IgD-negative memory B cell (primary cell): ENCODE measurements around the gene EID2B. TPM values are rescaled to one million over a fixed set of nuclear protein-coding genes. Genes with fewer than 3 reads are reported as not detected.

Source experiments
- H3K27ac Mint-ChIP-seq, 3 donors: one replicate each; pipeline ENCODE4 v1.8.0; 2020 to 2022; ENCODE audit warnings: mild to moderate bottlenecking in 3 of 3, mixed read lengths in 3 of 3, moderate library complexity in 1 of 3
- H3K27me3 Mint-ChIP-seq: one replicate; pipeline ENCODE4 v1.8.0; 2021; ENCODE audit warnings: mixed read lengths
- H3K36me3 Mint-ChIP-seq: one replicate; pipeline ENCODE4 v1.8.0; 2020; ENCODE audit warnings: mild to moderate bottlenecking, mixed read lengths
- H3K4me1 Mint-ChIP-seq, 3 donors: one replicate each; pipeline ENCODE4 v1.8.0; 2020 to 2022; ENCODE audit warnings: mixed read lengths in 3 of 3, mild to moderate bottlenecking in 1 of 3
- H3K4me3 Mint-ChIP-seq, 4 donors: one replicate each; pipeline ENCODE4 v1.8.0; 2020 to 2022; ENCODE audit warnings: mild to moderate bottlenecking in 4 of 4, mixed read lengths in 4 of 4, moderate library complexity in 3 of 4
- H3K9me3 Mint-ChIP-seq, 3 donors: one replicate each; pipeline ENCODE4 v1.8.0; 2020 to 2021; ENCODE audit warnings: mixed read lengths in 3 of 3, mild to moderate bottlenecking in 1 of 3
- polyA plus RNA-seq: library from polyadenylated mRNA; unstranded; fragments of 300-500 nt; fragmentation: Illumina TruSeq; gene quantifications from one replicate; pipeline ENCODE4 v1.2.3, GENCODE V29; 2021

Gene EID2B, protein sequence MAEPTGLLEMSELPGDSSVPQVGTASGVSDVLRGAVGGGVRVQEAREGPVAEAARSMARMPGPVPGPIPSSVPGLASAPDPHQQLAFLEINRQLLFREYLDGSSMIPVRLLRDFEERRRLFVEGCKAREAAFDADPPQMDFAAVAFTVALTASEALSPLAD
- 2.5 TPM for polyA plus RNA-seq

DNA sequence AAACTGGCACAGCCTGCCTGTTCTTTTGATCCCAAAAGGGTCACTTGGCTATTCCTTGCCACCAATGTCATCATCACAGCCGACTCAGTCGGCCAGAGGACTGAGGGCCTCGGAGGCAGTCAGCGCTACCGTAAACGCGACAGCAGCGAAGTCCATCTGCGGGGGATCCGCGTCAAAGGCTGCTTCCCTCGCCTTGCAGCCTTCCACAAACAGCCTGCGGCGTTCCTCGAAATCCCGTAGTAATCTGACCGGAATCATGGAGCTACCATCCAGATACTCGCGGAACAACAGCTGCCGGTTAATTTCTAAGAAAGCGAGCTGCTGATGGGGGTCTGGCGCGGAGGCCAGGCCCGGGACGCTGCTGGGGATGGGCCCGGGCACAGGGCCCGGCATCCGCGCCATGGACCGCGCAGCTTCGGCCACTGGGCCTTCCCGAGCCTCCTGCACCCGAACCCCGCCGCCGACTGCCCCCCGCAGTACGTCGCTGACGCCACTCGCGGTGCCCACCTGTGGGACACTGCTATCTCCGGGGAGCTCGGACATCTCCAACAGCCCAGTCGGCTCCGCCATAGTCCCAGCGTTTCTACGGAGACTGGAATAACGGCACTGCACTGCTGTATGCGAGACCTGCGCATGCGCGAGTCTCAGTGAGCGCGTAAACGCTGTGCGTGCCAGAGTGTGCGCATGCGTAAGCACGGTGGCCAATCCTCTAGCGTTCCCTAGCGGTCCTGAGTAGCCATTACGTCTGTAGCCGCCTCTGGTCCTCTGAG, at the start of gene EID2B:
Gene EID2B (minus strand): TSS at position 620 of the 770 bp plus-strand sequence. CDS start 50 bp downstream, at position 570.
- peaks cover 18 to 22% (median 20%) of the 10 kb centered on the region in 3 donors for H3K4me1 Mint-ChIP-seq
- peak within 1 kb of the TSS; percentile 69 to 95 (median 90) for H3K27ac Mint-ChIP-seq
- peak within 1 kb of the TSS; percentile 88 to 99 (median 95) for H3K4me3 Mint-ChIP-seq
- no peaks in the 10 kb centered on the region for H3K9me3 Mint-ChIP-seq
- peaks cover 5% of the 10 kb centered on the region for H3K36me3 Mint-ChIP-seq
- no peaks in the 10 kb centered on the region for H3K27me3 Mint-ChIP-seq

DNA sequence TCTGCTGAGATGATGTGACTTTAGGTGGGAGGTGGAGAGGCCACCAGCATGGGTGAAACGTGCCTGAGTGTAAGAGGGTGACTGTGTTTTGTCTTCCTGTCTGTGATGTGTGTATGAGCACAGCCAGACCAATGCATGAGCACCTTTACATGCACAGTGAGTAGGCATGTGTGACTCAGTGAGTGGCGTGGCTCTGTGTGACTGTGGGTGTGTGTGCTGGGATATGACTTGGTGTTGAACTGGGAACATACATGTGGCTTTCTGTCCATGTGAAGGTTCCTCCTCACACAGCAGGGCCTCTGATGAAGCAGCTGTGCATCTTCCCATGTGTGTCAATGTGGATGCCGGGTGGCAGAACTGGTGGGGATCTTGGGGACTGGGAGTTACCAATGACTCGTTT, 49.8 kb upstream of the EID2B start:
- Mint-ChIP-seq H3K27ac (no peak overlapping the region), H3K4me3 (no peak overlapping the region), H3K27me3 (peaks cover 17% of the 10 kb centered on the region), H3K4me1 (no peaks in the 10 kb centered on the region), H3K36me3 (peaks cover 4% of the 10 kb centered on the region), H3K9me3 (peaks cover 1 to 10% (median 7%) of the 10 kb centered on the region in 3 donors)

DNA sequence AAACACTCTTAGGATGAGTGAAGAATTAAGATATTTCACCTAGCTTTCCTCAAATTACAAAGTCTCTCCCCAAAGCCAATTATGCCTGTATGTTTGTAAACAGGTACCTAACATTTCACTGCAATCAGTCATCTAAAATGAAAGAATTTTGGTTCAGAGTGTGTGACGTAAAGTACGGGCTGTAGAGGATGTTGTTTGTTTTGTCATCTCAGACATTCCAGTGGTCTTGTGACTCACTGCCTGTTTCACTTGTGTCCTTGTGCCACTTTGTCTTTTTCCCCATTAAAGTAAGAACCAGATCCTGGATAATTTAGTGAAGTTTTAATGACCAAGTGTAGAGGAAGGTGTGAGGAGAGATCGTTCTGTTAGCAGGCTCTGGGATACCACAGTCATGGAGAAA, 36.0 kb upstream of the EID2B start:
- peaks cover 3 to 12% (median 6%) of the 10 kb centered on the region in 3 donors for H3K9me3 Mint-ChIP-seq
- H3K27me3 Mint-ChIP-seq: peaks cover 4% of the 10 kb centered on the region
- no peaks in the 10 kb centered on the region for H3K4me1 Mint-ChIP-seq
- H3K4me3 Mint-ChIP-seq: no peak overlapping the region
- H3K36me3 Mint-ChIP-seq: no peaks in the 10 kb centered on the region
- H3K27ac Mint-ChIP-seq: no peak overlapping the region

DNA sequence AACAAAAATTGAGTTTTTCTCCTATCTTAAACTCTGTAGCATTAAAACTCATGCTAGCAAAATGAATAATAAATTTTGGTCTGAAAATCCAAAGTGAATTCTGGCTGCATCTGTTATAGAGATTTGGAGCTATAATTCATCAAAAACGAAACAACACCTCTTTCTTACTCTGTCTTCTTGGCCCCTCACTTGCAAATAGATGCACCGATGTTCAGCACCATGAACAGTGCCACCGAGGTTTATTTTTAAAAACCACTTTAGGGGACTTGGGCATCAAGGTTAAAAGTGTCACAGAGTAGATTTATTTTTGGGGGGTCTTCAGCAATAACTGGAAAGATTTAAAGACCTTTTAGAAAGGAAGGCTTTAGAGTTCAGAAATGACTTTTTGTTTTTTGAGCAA, 33.4 kb upstream of the EID2B start:
- H3K9me3 Mint-ChIP-seq: no peaks in the 10 kb centered on the region
- H3K27ac Mint-ChIP-seq: no peak overlapping the region
- no peak overlapping the region for H3K4me3 Mint-ChIP-seq
- H3K27me3 Mint-ChIP-seq: peaks cover 4% of the 10 kb centered on the region
- no peaks in the 10 kb centered on the region for H3K36me3 Mint-ChIP-seq
- no peaks in the 10 kb centered on the region for H3K4me1 Mint-ChIP-seq

DNA sequence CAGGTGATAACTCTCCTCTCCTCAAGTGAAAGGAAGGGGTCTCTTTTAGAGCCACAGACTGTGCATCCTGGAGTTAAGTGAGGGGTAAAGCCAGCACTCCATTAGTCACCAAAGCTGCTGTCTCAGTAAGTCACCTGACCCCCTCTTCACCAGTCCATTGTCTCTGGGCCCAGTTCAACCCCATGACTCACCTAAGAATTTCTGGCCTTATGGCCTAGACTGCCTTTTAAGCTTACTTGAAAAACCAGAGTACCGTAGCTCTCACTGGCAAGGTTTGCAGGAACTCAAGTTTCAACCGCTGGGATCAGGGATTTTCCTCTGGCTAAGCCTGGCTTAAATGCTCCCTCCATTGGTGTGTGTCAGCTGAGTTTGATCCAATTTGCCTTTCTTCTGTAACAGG, 30.8 kb upstream of the EID2B start:
- Mint-ChIP-seq H3K9me3 (no peaks in the 10 kb centered on the region), H3K4me1 (peaks cover 6 to 10% (median 7%) of the 10 kb centered on the region in 3 donors), H3K27ac (no peak overlapping the region), H3K36me3 (peaks cover 1% of the 10 kb centered on the region), H3K27me3 (no peaks in the 10 kb centered on the region), H3K4me3 (no peak overlapping the region)

DNA sequence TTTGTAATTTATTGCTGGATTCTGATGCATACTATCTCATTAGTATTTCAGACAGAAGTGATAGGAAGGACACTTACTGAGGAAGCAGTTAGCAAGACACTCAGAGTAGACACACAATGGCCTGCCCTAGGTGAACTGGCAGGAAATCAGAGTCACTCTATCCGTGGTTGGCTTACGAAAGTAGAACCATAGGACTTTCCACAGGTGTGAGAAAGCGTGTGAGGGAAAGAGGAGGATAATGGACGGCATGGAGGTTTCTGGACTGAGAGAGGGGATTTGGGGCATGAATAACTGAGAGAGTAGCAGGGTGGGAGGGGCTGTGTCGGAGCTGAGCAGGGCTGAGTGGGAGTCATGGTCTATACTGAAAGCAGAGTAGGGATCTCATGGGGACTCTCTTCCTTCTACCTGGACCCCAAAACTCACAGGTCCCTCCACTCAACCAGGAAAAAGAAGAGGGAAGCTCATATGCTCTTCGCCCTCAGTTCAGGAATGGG, 26.0 kb upstream of the EID2B start:
- peaks cover 3% of the 10 kb centered on the region for H3K36me3 Mint-ChIP-seq
- H3K4me1 Mint-ChIP-seq: peaks cover 15 to 31% (median 19%) of the 10 kb centered on the region in 3 donors
- H3K27ac Mint-ChIP-seq: peak overlapping the region; percentile 20 to 53 (median 48)
- no peaks in the 10 kb centered on the region for H3K27me3 Mint-ChIP-seq
- peak overlapping the region; percentile 54 to 91 (median 82) for H3K4me3 Mint-ChIP-seq
- no peaks in the 10 kb centered on the region for H3K9me3 Mint-ChIP-seq

DNA sequence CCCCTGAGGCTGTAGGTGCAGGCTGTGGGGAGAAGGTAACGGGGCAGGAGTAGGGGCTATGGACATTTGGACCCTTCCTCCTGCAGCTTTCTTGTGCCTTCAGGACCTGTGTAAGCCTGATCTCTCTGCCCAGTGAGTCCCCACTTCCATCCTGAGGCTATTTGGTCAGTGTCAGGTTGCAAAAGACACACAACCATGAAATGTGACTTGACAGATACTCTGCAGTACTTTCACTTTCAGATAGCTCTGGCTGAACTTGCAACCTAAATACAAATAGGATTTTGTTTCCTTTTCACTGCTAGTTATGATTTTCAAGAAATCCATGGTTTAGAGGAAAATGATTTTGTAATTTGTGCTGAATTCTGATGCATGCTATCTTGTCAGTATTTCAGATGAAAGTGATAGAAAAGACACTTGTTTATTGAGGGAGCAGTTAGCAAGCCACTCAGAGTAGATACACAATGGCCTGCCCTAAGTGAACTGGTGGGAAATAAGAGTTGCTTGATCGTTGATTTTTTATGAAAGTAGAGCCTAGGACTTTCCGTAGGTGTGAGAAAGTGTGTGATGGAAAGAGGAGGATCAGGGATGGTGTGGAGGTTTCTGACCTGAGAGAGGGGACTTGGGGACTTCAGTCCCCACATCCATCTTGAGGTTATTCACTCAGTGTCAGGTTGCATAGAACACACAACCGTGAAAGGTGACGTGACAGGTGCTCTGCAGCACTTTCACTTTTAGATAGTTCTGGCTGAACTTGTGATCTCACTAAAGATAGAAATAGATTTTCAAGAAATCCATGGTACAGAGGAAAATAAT, 25.4 kb upstream of the EID2B start:
- peaks cover 19 to 35% (median 23%) of the 10 kb centered on the region in 3 donors for H3K4me1 Mint-ChIP-seq
- H3K27me3 Mint-ChIP-seq: no peaks in the 10 kb centered on the region
- H3K9me3 Mint-ChIP-seq: no peaks in the 10 kb centered on the region
- peak overlapping the region; percentile 54 to 91 (median 82) for H3K4me3 Mint-ChIP-seq
- peaks cover 3% of the 10 kb centered on the region for H3K36me3 Mint-ChIP-seq
- H3K27ac Mint-ChIP-seq: peak overlapping the region; percentile 20 to 53 (median 48)

DNA sequence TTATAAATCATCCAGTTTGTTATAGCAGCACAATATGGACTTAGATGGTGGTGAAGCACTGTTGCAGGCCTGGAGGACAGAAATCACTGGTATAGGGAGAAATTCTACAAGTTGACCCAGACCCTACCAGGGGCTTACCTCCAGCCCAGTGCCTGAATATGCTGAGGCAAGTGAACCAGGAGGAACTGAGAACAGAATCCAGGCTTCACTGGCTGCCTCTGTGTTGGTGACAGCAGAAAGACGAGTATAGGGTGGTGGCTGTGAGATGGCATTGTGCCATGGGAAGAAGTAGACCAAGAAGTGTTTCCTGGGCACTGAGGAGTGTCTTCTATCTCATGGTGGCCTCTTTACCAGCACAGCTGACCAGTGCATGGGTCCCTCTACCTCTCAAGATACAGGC, 23.2 kb upstream of the EID2B start:
- Mint-ChIP-seq H3K36me3 (peaks cover 3% of the 10 kb centered on the region), H3K4me3 (no peak overlapping the region), H3K9me3 (no peaks in the 10 kb centered on the region), H3K27me3 (no peaks in the 10 kb centered on the region), H3K4me1 (peaks cover 34 to 42% (median 36%) of the 10 kb centered on the region in 3 donors), H3K27ac (no peak overlapping the region)

DNA sequence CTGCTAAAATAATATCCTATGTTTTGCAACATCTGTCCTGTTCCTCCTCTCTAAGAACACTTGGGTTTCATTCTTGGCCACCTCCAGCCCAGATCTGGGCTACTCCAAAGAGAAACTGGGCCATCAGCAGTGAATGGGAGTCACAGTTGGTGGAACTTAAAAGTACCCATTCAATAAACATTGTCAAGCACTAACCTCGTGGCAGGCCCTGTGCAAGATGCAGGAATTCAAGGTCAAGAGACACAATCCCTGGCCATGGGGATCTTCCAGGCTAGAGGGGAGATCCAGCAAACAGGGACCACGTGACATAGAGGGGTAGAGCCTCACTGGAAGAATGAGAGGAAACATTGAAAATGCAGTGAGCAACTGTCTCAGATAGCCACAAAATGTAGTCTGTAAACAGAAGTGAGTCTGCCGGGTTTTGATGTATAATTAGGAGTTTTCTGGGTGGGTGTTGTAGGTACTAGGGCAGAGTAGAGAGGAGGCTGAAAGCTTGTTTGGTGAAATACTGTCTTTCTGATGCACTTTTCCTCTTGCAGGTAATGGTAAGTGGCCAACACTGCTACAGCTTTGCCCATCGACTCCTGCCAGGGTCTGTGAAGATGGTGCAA, 22.2 kb upstream of the EID2B start:
- H3K36me3 Mint-ChIP-seq: peaks cover 3% of the 10 kb centered on the region
- H3K4me3 Mint-ChIP-seq: no peak overlapping the region
- no peak overlapping the region for H3K27ac Mint-ChIP-seq
- H3K9me3 Mint-ChIP-seq: no peaks in the 10 kb centered on the region
- no peaks in the 10 kb centered on the region for H3K27me3 Mint-ChIP-seq
- peaks cover 34 to 37% (median 36%) of the 10 kb centered on the region in 3 donors for H3K4me1 Mint-ChIP-seq

DNA sequence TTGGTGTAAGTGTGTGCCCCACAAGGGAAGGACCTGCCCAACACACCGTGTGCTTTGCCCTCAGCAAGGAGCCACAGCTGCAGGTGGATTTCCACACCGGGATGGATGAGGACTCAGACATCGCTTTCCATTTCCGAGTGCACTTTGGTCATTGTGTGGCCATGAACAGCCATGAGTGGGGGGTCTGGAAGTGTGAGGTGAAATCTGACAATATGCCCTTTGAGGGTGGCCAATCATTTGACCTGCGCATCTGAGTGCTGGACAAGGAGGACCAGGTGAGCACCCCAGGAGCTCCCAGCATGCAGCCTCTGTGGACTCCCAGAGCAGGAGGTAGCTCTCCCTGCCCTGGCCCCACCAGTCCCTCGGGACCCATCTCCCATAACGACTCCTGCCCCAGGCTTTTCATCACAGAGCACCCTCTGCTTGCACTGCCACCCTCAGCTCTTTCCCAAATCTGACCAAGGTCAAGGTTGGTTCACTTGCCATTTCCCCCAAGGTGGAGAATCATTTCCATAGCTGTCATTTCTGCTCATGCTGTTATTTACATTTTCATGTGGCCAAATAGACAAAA, 20.5 kb upstream of the EID2B start:
- peaks cover under 1% of the 10 kb centered on the region for H3K36me3 Mint-ChIP-seq
- H3K27ac Mint-ChIP-seq: peak overlapping the region in 1 of 3 donors; percentile 27
- no peaks in the 10 kb centered on the region for H3K9me3 Mint-ChIP-seq
- H3K27me3 Mint-ChIP-seq: no peaks in the 10 kb centered on the region
- peak overlapping the region in 2 of 4 donors; percentile 63 to 70 for H3K4me3 Mint-ChIP-seq
- H3K4me1 Mint-ChIP-seq: peaks cover 26 to 29% (median 27%) of the 10 kb centered on the region in 3 donors

DNA sequence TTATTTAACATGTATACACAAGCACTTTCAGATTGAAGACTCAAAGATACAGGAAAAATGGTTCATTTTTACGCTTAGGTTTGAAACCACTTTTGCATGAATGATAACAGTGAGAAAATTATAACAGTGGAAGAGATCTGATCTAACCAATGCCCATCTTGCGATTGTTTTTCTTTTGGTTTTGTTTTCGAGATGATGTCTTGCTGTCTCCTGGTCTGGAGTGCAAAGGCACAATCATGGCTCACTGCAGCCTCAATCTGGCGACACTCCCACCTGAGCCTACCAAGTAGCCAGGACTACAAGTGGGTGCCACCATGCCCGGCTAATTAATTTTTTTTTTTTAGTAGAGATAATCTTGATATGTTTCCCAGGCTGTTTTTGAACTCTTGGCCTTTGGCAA, 17.5 kb upstream of the EID2B start:
- H3K9me3 Mint-ChIP-seq: no peaks in the 10 kb centered on the region
- no peak overlapping the region for H3K27ac Mint-ChIP-seq
- H3K27me3 Mint-ChIP-seq: peaks cover 2% of the 10 kb centered on the region
- H3K4me1 Mint-ChIP-seq: peaks cover 17 to 19% (median 18%) of the 10 kb centered on the region in 3 donors
- no peaks in the 10 kb centered on the region for H3K36me3 Mint-ChIP-seq
- H3K4me3 Mint-ChIP-seq: no peak overlapping the region

DNA sequence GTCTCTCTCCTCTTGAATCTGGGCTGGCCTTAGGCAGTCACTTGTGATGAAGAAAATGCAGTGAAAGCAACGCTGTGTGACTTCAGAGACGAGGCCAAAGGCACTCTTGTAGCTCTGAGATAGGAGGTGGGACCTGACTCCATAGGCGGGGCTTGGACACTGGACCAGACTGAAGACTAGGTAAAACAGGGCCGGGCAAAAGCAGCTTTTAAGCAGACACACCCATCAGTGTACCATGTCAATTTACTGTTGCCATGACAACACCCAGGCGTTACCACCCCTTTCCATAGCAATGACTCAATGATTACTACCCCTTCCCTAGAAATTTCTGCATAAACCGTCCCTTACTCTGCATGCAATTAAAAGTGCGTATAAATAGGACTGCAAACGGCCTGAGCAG, 13.9 kb upstream of the EID2B start:
- H3K9me3 Mint-ChIP-seq: no peaks in the 10 kb centered on the region
- H3K4me1 Mint-ChIP-seq: peaks cover 9 to 11% (median 10%) of the 10 kb centered on the region in 3 donors
- H3K36me3 Mint-ChIP-seq: no peaks in the 10 kb centered on the region
- peaks cover 4% of the 10 kb centered on the region for H3K27me3 Mint-ChIP-seq
- no peak overlapping the region for H3K27ac Mint-ChIP-seq
- H3K4me3 Mint-ChIP-seq: no peak overlapping the region

DNA sequence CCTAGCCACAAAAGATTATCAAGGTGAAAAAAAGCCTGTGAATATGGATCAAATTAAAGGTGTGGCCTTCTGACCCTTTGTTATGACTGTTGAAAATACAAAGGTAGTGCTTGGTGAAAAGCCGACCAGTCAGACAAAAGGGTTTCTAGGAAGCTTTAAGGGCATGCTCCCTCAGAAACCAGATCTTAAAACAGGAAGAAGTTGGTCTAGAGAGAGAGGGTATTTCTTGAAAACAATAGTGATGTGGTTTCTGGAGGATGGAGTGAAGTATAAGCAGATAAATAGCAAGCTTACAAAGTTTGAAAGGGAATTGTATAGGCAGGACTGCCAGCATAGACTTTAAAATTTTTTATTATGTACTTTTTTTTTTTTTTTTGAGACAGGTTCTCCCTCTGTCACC, 12.3 kb upstream of the EID2B start:
- Mint-ChIP-seq H3K9me3 (no peaks in the 10 kb centered on the region), H3K4me1 (peaks cover 12 to 19% (median 15%) of the 10 kb centered on the region in 3 donors), H3K27ac (no peak overlapping the region), H3K27me3 (peaks cover 4% of the 10 kb centered on the region), H3K4me3 (no peak overlapping the region), H3K36me3 (no peaks in the 10 kb centered on the region)

DNA sequence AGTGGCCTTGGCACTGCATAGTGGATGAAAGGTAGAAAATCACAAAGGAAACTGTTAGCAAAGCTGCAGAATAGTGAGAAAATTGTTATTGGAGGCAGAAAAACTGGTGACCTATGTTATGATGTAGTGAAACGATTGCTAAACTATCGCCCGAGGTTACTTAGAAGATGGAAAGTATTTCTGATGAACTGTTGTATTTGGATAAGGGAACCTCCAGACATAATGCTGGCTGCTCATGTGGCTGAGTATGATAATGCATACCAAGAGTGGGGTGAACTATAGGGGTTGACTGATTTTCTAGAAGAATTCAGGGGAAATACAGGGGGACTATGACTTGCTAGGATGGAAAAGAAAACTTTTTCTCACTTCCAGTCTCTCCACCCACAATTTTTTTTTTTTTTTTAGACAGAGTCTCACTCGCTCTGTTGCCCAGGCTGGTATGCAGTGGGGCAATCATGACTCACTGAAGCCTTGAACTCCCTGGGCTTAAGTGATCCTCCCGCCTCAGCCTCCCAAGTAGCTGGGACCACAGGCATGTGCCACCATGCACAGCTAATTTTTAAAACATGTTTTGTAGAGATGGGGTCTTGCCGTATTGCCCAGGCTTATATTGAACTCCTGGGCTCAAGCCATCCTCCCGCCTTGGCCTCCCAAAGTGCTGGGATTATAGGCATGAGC, 11.7 kb upstream of the EID2B start:
- Mint-ChIP-seq H3K36me3 (no peaks in the 10 kb centered on the region), H3K27ac (peak overlapping the region in 1 of 3 donors; percentile 6), H3K4me3 (no peak overlapping the region), H3K9me3 (no peaks in the 10 kb centered on the region), H3K27me3 (peaks cover 4% of the 10 kb centered on the region), H3K4me1 (peaks cover 13 to 19% (median 15%) of the 10 kb centered on the region in 3 donors)
